ENCODE results near the gene OGDH. TPM values are rescaled to one million over a fixed set of nuclear protein-coding genes. Genes with fewer than 3 reads are reported as not detected.

Gene OGDH
- total and polyA plus RNA-seq, 2 experiments from 2014 or later: 13.5 to 76.9 TPM

DNA sequence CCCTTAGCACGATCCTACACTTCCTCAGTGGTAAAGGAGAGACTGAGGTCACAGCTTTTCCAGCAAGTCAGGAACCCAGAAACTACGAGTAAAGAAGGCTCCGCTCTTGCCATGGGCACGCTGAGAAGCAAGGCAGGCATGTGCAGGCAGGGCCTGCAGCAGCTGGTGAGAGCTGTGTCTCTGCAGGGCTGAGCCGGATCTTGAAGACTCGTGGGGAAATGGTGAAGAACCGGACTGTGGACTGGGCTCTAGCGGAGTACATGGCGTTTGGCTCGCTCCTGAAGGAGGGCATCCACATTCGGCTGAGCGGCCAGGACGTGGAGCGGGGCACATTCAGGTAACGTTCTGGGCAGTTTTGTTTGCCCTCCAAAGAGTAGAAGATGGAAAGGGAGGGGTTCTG is 90.3 kb downstream of the OGDH start:
- Mint-ChIP-seq H3K27ac (no peak overlapping the region), H3K4me1 (no peaks in the 10 kb centered on the region), H3K9me3 (no peaks in the 10 kb centered on the region), H3K36me3 (ENCODE audit: low read depth) (peaks cover 74% of the 10 kb centered on the region), H3K4me3 (no peak overlapping the region), H3K27me3 (ENCODE audit: insufficient read depth, low read depth, poor library complexity) (peaks cover 13% of the 10 kb centered on the region)
- TF ChIP-seq, protein P1, sequence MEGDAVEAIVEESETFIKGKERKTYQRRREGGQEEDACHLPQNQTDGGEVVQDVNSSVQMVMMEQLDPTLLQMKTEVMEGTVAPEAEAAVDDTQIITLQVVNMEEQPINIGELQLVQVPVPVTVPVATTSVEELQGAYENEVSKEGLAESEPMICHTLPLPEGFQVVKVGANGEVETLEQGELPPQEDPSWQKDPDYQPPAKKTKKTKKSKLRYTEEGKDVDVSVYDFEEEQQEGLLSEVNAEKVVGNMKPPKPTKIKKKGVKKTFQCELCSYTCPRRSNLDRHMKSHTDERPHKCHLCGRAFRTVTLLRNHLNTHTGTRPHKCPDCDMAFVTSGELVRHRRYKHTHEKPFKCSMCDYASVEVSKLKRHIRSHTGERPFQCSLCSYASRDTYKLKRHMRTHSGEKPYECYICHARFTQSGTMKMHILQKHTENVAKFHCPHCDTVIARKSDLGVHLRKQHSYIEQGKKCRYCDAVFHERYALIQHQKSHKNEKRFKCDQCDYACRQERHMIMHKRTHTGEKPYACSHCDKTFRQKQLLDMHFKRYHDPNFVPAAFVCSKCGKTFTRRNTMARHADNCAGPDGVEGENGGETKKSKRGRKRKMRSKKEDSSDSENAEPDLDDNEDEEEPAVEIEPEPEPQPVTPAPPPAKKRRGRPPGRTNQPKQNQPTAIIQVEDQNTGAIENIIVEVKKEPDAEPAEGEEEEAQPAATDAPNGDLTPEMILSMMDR (conservative IDR thresholded peaks at IDR 0.05; ENCODE audit: low read depth in 2 of 2): no peak
- TF ChIP-seq ZNF331 (CRISPR knock-in tag; IDR thresholded peaks at IDR 0.05; ENCODE audit: low read depth) (no peak), CREB1 (CRISPR knock-in tag; IDR thresholded peaks at IDR 0.05; ENCODE audit: low read depth) (no peak), EZH2 (IDR thresholded peaks at IDR 0.05; ENCODE audit: low read depth, unreplicated experiment) (no peak), STAT1 (IDR thresholded peaks at IDR 0.05; ENCODE audit: unreplicated experiment) (no peak), JUNB (IDR thresholded peaks at IDR 0.05; ENCODE audit: unreplicated experiment) (no peak), NANOG (IDR thresholded peaks at IDR 0.05; ENCODE audit: borderline replicate concordance) (no peak), POLR2AphosphoS5 (IDR thresholded peaks at IDR 0.05; ENCODE audit: low read depth) (no peak), ZNF114 (CRISPR knock-in tag; IDR thresholded peaks at IDR 0.05) (no peak), EZH2phosphoT487 (IDR thresholded peaks at IDR 0.05; ENCODE audit: unreplicated experiment) (no peak)
- TF ChIP-seq, protein P2, sequence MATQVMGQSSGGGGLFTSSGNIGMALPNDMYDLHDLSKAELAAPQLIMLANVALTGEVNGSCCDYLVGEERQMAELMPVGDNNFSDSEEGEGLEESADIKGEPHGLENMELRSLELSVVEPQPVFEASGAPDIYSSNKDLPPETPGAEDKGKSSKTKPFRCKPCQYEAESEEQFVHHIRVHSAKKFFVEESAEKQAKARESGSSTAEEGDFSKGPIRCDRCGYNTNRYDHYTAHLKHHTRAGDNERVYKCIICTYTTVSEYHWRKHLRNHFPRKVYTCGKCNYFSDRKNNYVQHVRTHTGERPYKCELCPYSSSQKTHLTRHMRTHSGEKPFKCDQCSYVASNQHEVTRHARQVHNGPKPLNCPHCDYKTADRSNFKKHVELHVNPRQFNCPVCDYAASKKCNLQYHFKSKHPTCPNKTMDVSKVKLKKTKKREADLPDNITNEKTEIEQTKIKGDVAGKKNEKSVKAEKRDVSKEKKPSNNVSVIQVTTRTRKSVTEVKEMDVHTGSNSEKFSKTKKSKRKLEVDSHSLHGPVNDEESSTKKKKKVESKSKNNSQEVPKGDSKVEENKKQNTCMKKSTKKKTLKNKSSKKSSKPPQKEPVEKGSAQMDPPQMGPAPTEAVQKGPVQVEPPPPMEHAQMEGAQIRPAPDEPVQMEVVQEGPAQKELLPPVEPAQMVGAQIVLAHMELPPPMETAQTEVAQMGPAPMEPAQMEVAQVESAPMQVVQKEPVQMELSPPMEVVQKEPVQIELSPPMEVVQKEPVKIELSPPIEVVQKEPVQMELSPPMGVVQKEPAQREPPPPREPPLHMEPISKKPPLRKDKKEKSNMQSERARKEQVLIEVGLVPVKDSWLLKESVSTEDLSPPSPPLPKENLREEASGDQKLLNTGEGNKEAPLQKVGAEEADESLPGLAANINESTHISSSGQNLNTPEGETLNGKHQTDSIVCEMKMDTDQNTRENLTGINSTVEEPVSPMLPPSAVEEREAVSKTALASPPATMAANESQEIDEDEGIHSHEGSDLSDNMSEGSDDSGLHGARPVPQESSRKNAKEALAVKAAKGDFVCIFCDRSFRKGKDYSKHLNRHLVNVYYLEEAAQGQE (IDR thresholded peaks at IDR 0.05; ENCODE audit: unreplicated experiment): no peak
- TF ChIP-seq, protein P3, sequence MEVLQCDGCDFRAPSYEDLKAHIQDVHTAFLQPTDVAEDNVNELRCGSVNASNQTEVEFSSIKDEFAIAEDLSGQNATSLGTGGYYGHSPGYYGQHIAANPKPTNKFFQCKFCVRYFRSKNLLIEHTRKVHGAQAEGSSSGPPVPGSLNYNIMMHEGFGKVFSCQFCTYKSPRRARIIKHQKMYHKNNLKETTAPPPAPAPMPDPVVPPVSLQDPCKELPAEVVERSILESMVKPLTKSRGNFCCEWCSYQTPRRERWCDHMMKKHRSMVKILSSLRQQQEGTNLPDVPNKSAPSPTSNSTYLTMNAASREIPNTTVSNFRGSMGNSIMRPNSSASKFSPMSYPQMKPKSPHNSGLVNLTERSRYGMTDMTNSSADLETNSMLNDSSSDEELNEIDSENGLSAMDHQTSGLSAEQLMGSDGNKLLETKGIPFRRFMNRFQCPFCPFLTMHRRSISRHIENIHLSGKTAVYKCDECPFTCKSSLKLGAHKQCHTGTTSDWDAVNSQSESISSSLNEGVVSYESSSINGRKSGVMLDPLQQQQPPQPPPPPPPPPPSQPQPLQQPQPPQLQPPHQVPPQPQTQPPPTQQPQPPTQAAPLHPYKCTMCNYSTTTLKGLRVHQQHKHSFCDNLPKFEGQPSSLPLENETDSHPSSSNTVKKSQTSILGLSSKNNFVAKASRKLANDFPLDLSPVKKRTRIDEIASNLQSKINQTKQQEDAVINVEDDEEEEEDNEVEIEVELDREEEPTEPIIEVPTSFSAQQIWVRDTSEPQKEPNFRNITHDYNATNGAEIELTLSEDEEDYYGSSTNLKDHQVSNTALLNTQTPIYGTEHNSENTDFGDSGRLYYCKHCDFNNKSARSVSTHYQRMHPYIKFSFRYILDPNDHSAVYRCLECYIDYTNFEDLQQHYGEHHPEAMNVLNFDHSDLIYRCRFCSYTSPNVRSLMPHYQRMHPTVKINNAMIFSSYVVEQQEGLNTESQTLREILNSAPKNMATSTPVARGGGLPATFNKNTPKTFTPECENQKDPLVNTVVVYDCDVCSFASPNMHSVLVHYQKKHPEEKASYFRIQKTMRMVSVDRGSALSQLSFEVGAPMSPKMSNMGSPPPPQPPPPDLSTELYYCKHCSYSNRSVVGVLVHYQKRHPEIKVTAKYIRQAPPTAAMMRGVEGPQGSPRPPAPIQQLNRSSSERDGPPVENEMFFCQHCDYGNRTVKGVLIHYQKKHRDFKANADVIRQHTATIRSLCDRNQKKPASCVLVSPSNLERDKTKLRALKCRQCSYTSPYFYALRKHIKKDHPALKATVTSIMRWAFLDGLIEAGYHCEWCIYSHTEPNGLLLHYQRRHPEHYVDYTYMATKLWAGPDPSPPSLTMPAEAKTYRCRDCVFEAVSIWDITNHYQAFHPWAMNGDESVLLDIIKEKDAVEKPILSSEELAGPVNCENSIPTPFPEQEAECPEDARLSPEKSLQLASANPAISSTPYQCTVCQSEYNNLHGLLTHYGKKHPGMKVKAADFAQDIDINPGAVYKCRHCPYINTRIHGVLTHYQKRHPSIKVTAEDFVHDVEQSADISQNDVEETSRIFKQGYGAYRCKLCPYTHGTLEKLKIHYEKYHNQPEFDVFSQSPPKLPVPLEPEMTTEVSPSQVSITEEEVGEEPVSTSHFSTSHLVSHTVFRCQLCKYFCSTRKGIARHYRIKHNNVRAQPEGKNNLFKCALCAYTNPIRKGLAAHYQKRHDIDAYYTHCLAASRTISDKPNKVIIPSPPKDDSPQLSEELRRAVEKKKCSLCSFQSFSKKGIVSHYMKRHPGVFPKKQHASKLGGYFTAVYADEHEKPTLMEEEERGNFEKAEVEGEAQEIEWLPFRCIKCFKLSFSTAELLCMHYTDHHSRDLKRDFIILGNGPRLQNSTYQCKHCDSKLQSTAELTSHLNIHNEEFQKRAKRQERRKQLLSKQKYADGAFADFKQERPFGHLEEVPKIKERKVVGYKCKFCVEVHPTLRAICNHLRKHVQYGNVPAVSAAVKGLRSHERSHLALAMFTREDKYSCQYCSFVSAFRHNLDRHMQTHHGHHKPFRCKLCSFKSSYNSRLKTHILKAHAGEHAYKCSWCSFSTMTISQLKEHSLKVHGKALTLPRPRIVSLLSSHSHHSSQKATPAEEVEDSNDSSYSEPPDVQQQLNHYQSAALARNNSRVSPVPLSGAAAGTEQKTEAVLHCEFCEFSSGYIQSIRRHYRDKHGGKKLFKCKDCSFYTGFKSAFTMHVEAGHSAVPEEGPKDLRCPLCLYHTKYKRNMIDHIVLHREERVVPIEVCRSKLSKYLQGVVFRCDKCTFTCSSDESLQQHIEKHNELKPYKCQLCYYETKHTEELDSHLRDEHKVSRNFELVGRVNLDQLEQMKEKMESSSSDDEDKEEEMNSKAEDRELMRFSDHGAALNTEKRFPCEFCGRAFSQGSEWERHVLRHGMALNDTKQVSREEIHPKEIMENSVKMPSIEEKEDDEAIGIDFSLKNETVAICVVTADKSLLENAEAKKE (CRISPR knock-in tag; IDR thresholded peaks at IDR 0.05): no peak
- TF ChIP-seq, protein P4, sequence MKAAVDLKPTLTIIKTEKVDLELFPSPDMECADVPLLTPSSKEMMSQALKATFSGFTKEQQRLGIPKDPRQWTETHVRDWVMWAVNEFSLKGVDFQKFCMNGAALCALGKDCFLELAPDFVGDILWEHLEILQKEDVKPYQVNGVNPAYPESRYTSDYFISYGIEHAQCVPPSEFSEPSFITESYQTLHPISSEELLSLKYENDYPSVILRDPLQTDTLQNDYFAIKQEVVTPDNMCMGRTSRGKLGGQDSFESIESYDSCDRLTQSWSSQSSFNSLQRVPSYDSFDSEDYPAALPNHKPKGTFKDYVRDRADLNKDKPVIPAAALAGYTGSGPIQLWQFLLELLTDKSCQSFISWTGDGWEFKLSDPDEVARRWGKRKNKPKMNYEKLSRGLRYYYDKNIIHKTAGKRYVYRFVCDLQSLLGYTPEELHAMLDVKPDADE (IDR thresholded peaks at IDR 0.05): no peak
- ATAC-seq (no peak), DNase-seq (ENCODE audit: low spot score) (no peak)
- H3K27ac ChIP-seq (ENCODE audit: low read depth): no peak overlapping the region
- H3K36me3 ChIP-seq (ENCODE audit: insufficient read depth): peaks cover 7% of the 10 kb centered on the region; the same call in 1 of the 2 replicates
- H3K27me3 ChIP-seq (ENCODE audit: insufficient read depth): no peaks in the 10 kb centered on the region
- H2AFZ ChIP-seq: no peak overlapping the region
- no peaks in the 10 kb centered on the region for H3F3A ChIP-seq (replicated peaks; ENCODE audit: low read depth)
- no peaks in the 10 kb centered on the region for H3K79me2 ChIP-seq (replicated peaks; ENCODE audit: insufficient read depth)
- no peak overlapping the region for H3K4me3 ChIP-seq
- H3K9me2 ChIP-seq (ENCODE audit: insufficient read depth): no peaks in the 10 kb centered on the region
- H3K4me1 ChIP-seq (ENCODE audit: insufficient read depth): no peaks in the 10 kb centered on the region
- H4K20me1 ChIP-seq (replicated peaks; ENCODE audit: insufficient read depth): no peaks in the 10 kb centered on the region
- H3K4me2 ChIP-seq: no peak overlapping the region

Data from GM23338 (cell line).